ENCODE results near the gene GRIA1.
"Not testable (repeated sequence)": the region's sequence is repeated elsewhere in the genome, so short reads cannot be mapped to it uniquely, and the experiment has no call there.

The GRIA1 gene

GRCh38 chr5:153835891-153836515 is 345.5 kb downstream of the GRIA1 start:
- no peak overlapping the region for H4K12ac ChIP-seq (ENCODE audit: low read depth, low read length)
- no peaks in the 10 kb centered on the region for H3K36me3 ChIP-seq (ENCODE audit: control insufficient read depth in 1 of 2, insufficient read depth in 2 of 2, low read length in 2 of 2)
- no peak overlapping the region for H3K9ac ChIP-seq (ENCODE audit: low read length)
- no peaks in the 10 kb centered on the region for H3K4me1 ChIP-seq (ENCODE audit: control insufficient read depth in 1 of 2, insufficient read depth in 2 of 2, low read length in 2 of 2)
- no peaks in the 10 kb centered on the region for H3K79me1 ChIP-seq (ENCODE audit: low read length)
- H2BK120ac ChIP-seq (ENCODE audit: insufficient read depth, low read length, poor library complexity), result no peak overlapping the region
- H3K79me2 ChIP-seq (ENCODE audit: control insufficient read depth, insufficient read depth, low read length, poor library complexity), result no peaks in the 10 kb centered on the region
- no peak overlapping the region for H3K4me3 ChIP-seq (ENCODE audit: low read depth, low read length)
- no peak overlapping the region for H3K14ac ChIP-seq (ENCODE audit: low read length)
- H3K23ac ChIP-seq (ENCODE audit: low read length), result no peak overlapping the region
- no peak overlapping the region for H2AK5ac ChIP-seq (ENCODE audit: low read length)
- H3K9me3 ChIP-seq (ENCODE audit: insufficient read depth, low read depth, low read length), result no peaks in the 10 kb centered on the region
- no peak overlapping the region for H3K27ac ChIP-seq (ENCODE audit: low read depth, low read length)
- H4K91ac ChIP-seq (ENCODE audit: low read depth, low read length), result no peak overlapping the region
- no peak overlapping the region for H3K18ac ChIP-seq (ENCODE audit: low read length)
- WGBS (ENCODE audit: extremely low coverage, insufficient coverage, insufficient read length), result no CpG with 5 or more reads among the region's 4 CpGs
- H3K4ac ChIP-seq (ENCODE audit: low read depth, low read length), result no peak overlapping the region
- DNase-seq, result no peak
- H2AFZ ChIP-seq (ENCODE audit: insufficient read depth, low read length, poor library complexity), result no peak overlapping the region
- no peaks in the 10 kb centered on the region for H3K27me3 ChIP-seq (ENCODE audit: insufficient read depth, low read length)
- no peak overlapping the region for H2BK5ac ChIP-seq (ENCODE audit: low read depth, low read length, poor library complexity)
- no peak overlapping the region for H3K4me2 ChIP-seq (ENCODE audit: low read length)
- no peak overlapping the region for H4K8ac ChIP-seq (ENCODE audit: low read depth, low read length)
- no peak overlapping the region for H2BK12ac ChIP-seq (ENCODE audit: low read length)

GRCh38 chr5:153849303-153850113 is 359.0 kb downstream of the GRIA1 start:
- H4K12ac ChIP-seq (ENCODE audit: low read depth, low read length); H3K79me2 ChIP-seq (ENCODE audit: control insufficient read depth, insufficient read depth, low read length, poor library complexity); H3K4ac ChIP-seq (ENCODE audit: low read depth, low read length); H3K14ac ChIP-seq (ENCODE audit: low read length); H3K9me3 ChIP-seq (ENCODE audit: insufficient read depth, low read depth, low read length); H4K8ac ChIP-seq (ENCODE audit: low read depth, low read length); H4K91ac ChIP-seq (ENCODE audit: low read depth, low read length); H3K4me2 ChIP-seq (ENCODE audit: low read length); H3K36me3 ChIP-seq (ENCODE audit: control insufficient read depth in 1 of 2, insufficient read depth in 2 of 2, low read length in 2 of 2); H3K9ac ChIP-seq (ENCODE audit: low read length); H2AK5ac ChIP-seq (ENCODE audit: low read length); H2BK5ac ChIP-seq (ENCODE audit: low read depth, low read length, poor library complexity); H2BK120ac ChIP-seq (ENCODE audit: insufficient read depth, low read length, poor library complexity); DNase-seq; H3K18ac ChIP-seq (ENCODE audit: low read length); H3K4me1 ChIP-seq (ENCODE audit: control insufficient read depth in 1 of 2, insufficient read depth in 2 of 2, low read length in 2 of 2); H3K79me1 ChIP-seq (ENCODE audit: low read length); H3K27ac ChIP-seq (ENCODE audit: low read depth, low read length); H3K4me3 ChIP-seq (ENCODE audit: low read depth, low read length); H2BK12ac ChIP-seq (ENCODE audit: low read length); H2AFZ ChIP-seq (ENCODE audit: insufficient read depth, low read length, poor library complexity); H3K23ac ChIP-seq (ENCODE audit: low read length); H3K27me3 ChIP-seq (ENCODE audit: insufficient read depth, low read length): not testable (repeated sequence)
- no CpG with 5 or more reads among the region's 6 CpGs for WGBS (ENCODE audit: extremely low coverage, insufficient coverage, insufficient read length)

GRCh38 chr5:153860195-153860886 is 369.9 kb downstream of the GRIA1 start:
- Histone ChIP-seq H3K27ac (ENCODE audit: low read depth, low read length) (no peak overlapping the region), H2BK120ac (ENCODE audit: insufficient read depth, low read length, poor library complexity) (no peak overlapping the region), H3K4me1 (ENCODE audit: control insufficient read depth in 1 of 2, insufficient read depth in 2 of 2, low read length in 2 of 2) (no peaks in the 10 kb centered on the region), H2AFZ (ENCODE audit: insufficient read depth, low read length, poor library complexity) (no peak overlapping the region), H3K4ac (ENCODE audit: low read depth, low read length) (no peak overlapping the region), H3K23ac (ENCODE audit: low read length) (no peak overlapping the region), H3K9ac (ENCODE audit: low read length) (no peak overlapping the region), H4K12ac (ENCODE audit: low read depth, low read length) (no peak overlapping the region), H3K18ac (ENCODE audit: low read length) (no peak overlapping the region), H3K79me2 (ENCODE audit: control insufficient read depth, insufficient read depth, low read length, poor library complexity) (no peaks in the 10 kb centered on the region), H3K4me2 (ENCODE audit: low read length) (no peak overlapping the region), H3K27me3 (ENCODE audit: insufficient read depth, low read length) (no peaks in the 10 kb centered on the region), H2BK5ac (ENCODE audit: low read depth, low read length, poor library complexity) (no peak overlapping the region), H3K9me3 (ENCODE audit: insufficient read depth, low read depth, low read length) (no peaks in the 10 kb centered on the region), H2AK5ac (ENCODE audit: low read length) (no peak overlapping the region), H2BK12ac (ENCODE audit: low read length) (no peak overlapping the region), H3K79me1 (ENCODE audit: low read length) (no peaks in the 10 kb centered on the region), H4K8ac (ENCODE audit: low read depth, low read length) (no peak overlapping the region), H3K14ac (ENCODE audit: low read length) (no peak overlapping the region), H4K91ac (ENCODE audit: low read depth, low read length) (no peak overlapping the region), H3K4me3 (ENCODE audit: low read depth, low read length) (no peak overlapping the region), H3K36me3 (ENCODE audit: control insufficient read depth in 1 of 2, insufficient read depth in 2 of 2, low read length in 2 of 2) (no peaks in the 10 kb centered on the region)
- WGBS (ENCODE audit: extremely low coverage, insufficient coverage, insufficient read length), result no CpG with 5 or more reads among the region's 4 CpGs
- DNase-seq, result no peak

GRCh38 chr5:153862906-153863305 is 372.4 kb downstream of the GRIA1 start:
- not testable (repeated sequence) for H3K27me3 ChIP-seq (ENCODE audit: insufficient read depth, low read length); H2AFZ ChIP-seq (ENCODE audit: insufficient read depth, low read length, poor library complexity); H3K79me2 ChIP-seq (ENCODE audit: control insufficient read depth, insufficient read depth, low read length, poor library complexity); H3K23ac ChIP-seq (ENCODE audit: low read length); H3K4me3 ChIP-seq (ENCODE audit: low read depth, low read length); H3K9me3 ChIP-seq (ENCODE audit: insufficient read depth, low read depth, low read length); H3K79me1 ChIP-seq (ENCODE audit: low read length); H2AK5ac ChIP-seq (ENCODE audit: low read length); H4K91ac ChIP-seq (ENCODE audit: low read depth, low read length); H3K4me2 ChIP-seq (ENCODE audit: low read length); H4K8ac ChIP-seq (ENCODE audit: low read depth, low read length); H3K27ac ChIP-seq (ENCODE audit: low read depth, low read length); H3K36me3 ChIP-seq (ENCODE audit: control insufficient read depth in 1 of 2, insufficient read depth in 2 of 2, low read length in 2 of 2); H3K4ac ChIP-seq (ENCODE audit: low read depth, low read length); H3K4me1 ChIP-seq (ENCODE audit: control insufficient read depth in 1 of 2, insufficient read depth in 2 of 2, low read length in 2 of 2); H2BK12ac ChIP-seq (ENCODE audit: low read length); H2BK120ac ChIP-seq (ENCODE audit: insufficient read depth, low read length, poor library complexity); H3K18ac ChIP-seq (ENCODE audit: low read length); H2BK5ac ChIP-seq (ENCODE audit: low read depth, low read length, poor library complexity); H3K14ac ChIP-seq (ENCODE audit: low read length); H3K9ac ChIP-seq (ENCODE audit: low read length); DNase-seq; H4K12ac ChIP-seq (ENCODE audit: low read depth, low read length)
- WGBS (ENCODE audit: extremely low coverage, insufficient coverage, insufficient read length), result no CpG with 5 or more reads among the region's 5 CpGs
